BJ (cell line): Measurements from ENCODE around the gene RETSAT. TPM values are rescaled to one million over a fixed set of nuclear protein-coding genes. Genes with fewer than 3 reads are reported as not detected.
"Not testable (repeated sequence)": the region's sequence is repeated elsewhere in the genome, so short reads cannot be mapped to it uniquely, and the experiment has no call there.

Experiments used
- CTCF ChIA-PET: fragments of 350-600 bp; formaldehyde crosslinking; extraction: SDS; loops from one replicate; lab custom pipeline; 2021; ENCODE audit warnings: antibody characterized with exemption, inconsistent platforms; lab: Yijun Ruan, JAX
- POLR2A ChIA-PET: fragments of 300-600 bp; sonication (Branson Sonifier 250); formaldehyde crosslinking; extraction: SDS; loops from one replicate; lab custom pipeline; 2021; ENCODE audit warnings: antibody characterized with exemption; lab: Charles Lee
- DNase-seq: peaks from one replicate; pipeline ENCODE4 v3.0.0-alpha.2; 2011; ENCODE audit warnings: low read depth
- H3K27me3 ChIP-seq: 2 replicates; pipeline ENCODE4 v1.6.0; 2011; ENCODE audit warnings: low read length; ENCODE audit not compliant: control insufficient read depth, insufficient read depth
- H3K36me3 ChIP-seq: 2 replicates; pipeline ENCODE4 v1.5.1; 2011; ENCODE audit warnings: low read length; ENCODE audit not compliant: control insufficient read depth, insufficient read depth
- H3K4me3 ChIP-seq: 2 replicates; pipeline ENCODE4 v1.5.1; 2011; ENCODE audit warnings: low read depth, mild to moderate bottlenecking, control low read depth, low read length
- CTCF ChIP-seq: IDR thresholded peaks from 2 replicates; pipeline ENCODE4 v1.5.1; 2011; ENCODE audit warnings: low read depth, mild to moderate bottlenecking, control low read depth, inconsistent platforms, low read length, moderate library complexity; ENCODE audit not compliant: insufficient read depth
- polyA plus RNA-seq: library from polyadenylated mRNA; depleted of rRNA; stranded (reverse); fragments of >200 nt; gene quantifications from 2 replicates; pipeline ENCODE4 v1.2.3, GENCODE V29; 2011

Gene RETSAT
- polyA plus RNA-seq, 1 experiment, result 54.4 TPM

- Histone ChIP-seq H3K27me3 (no peaks in the 10 kb centered on the region), H3K36me3 (peaks cover 11% of the 10 kb centered on the region), H3K4me3 (no peak overlapping the region)
- ChIA-PET POLR2A (interaction anchor here (0.5 kb wide), 1 partner anchor 31 kb away, joined by 5 read pairs; no protein-coding TSS in a partner anchor), CTCF (interaction anchor here (0.8 to 3.3 kb wide), 8 partner anchors 13 to 249 kb away, joined by 3 to 15 read pairs (median 3); partner anchors contain the start of genes C2orf68, ELMOD3 and RETSAT)
- TF ChIP-seq CTCF, result no peak
- DNase-seq, result no peak
These were observed 34.7 kb upstream of the RETSAT start for GRCh38 chr2:85388878-85389538.

- TF ChIP-seq CTCF, result no peak
- DNase-seq, result no peak
- CTCF ChIA-PET, result interaction anchor here (1.0 to 3.3 kb wide), 2 partner anchors 38 to 163 kb away, joined by 3 to 15 read pairs; no protein-coding TSS in a partner anchor
- H3K36me3 ChIP-seq, result peaks cover 11% of the 10 kb centered on the region
- no peak overlapping the region for H3K4me3 ChIP-seq
- no peaks in the 10 kb centered on the region for H3K27me3 ChIP-seq
- POLR2A ChIA-PET, result no interaction called here
These were observed 33.4 kb upstream of the RETSAT start for GRCh38 chr2:85387754-85388153.

GRCh38 chr2:85385746-85386145, 31.4 kb upstream of the RETSAT start:
- ChIA-PET POLR2A (no interaction called here), CTCF (interaction anchor here (1.1 kb wide), 1 partner anchor 13 kb away, joined by 3 read pairs; no protein-coding TSS in a partner anchor)
- Histone ChIP-seq H3K36me3 (peaks cover 10% of the 10 kb centered on the region), H3K27me3 (no peaks in the 10 kb centered on the region), H3K4me3 (no peak overlapping the region)
- TF ChIP-seq CTCF, result no peak
- DNase-seq, result no peak

- Histone ChIP-seq H3K4me3 (no peak overlapping the region), H3K27me3 (no peaks in the 10 kb centered on the region), H3K36me3 (peaks cover 5% of the 10 kb centered on the region)
- DNase-seq, result no peak
- TF ChIP-seq CTCF, result no peak
- POLR2A ChIA-PET, result no interaction called here
- CTCF ChIA-PET, result interaction anchor here (0.8 to 1.8 kb wide), 3 partner anchors 8 to 9 kb away, joined by 3 to 8 read pairs (median 4); no protein-coding TSS in a partner anchor
These were observed 29.5 kb upstream of the RETSAT start for GRCh38 chr2:85383850-85384249.

GRCh38 chr2:85383151-85383550, 28.8 kb upstream of the RETSAT start:
- CTCF ChIA-PET, result interaction anchor here (0.8 to 1.8 kb wide), 2 partner anchors 9 to 10 kb away, joined by 3 to 8 read pairs; no protein-coding TSS in a partner anchor
- H3K36me3 ChIP-seq, POLR2A ChIA-PET, DNase-seq, H3K4me3 ChIP-seq, H3K27me3 ChIP-seq: not testable (repeated sequence)
